NK-92 (cell line): ENCODE data around the gene INKA1.
A peak's percentile ranks its signal among the peaks of the same experiment; 100 is the strongest.
"Not testable (repeated sequence)": the region's sequence is repeated elsewhere in the genome, so short reads cannot be mapped to it uniquely, and the experiment has no call there.

Experiments used
- DNase-seq: peaks from one replicate; lab custom pipeline; 2025; ENCODE audit not compliant: unreplicated experiment; lab: John Stamatoyannopoulos, UW

INKA1 gene

DNA sequence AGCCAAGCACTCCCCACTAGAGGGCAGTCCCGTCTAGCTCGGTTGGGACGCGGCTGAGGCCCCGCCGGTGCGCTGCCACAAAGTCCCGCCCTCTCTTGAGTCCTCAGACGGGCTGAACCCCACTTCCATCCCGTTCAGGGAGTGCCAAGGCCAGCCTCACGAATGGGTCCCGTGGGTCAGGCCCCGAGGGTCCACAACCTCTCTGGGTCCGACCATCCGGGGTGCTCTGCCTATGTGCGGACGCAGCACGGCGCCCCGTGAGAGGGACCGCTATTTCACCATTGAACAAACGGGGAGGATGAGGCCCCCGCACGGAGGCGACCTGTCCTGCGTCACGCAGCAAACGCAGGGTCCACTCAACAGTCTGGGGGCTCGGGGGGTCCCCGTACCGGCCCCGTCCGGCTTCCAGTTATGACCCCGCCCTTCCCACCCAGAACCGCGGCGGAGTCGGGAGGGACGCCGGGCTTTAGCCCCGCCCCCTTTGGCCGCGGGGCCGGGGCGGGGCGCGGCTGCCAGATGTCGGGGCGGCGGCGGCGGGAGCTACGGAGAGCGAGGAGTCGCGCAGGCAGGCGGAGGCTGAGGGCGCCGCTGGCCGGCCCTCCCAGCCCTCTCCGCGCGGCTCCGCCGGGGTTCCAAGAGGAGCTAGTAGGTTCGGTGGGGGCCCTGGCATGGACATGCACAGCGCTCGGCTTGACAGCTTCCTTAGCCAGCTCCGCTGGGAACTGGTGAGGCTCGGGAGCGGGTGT, at the start of gene INKA1:
INKA1 (plus strand) TSS at position 543 of the 746 bp plus-strand sequence; CDS start at position 675, 132 bp downstream.
- peak; percentile 5 for DNase-seq

DNA sequence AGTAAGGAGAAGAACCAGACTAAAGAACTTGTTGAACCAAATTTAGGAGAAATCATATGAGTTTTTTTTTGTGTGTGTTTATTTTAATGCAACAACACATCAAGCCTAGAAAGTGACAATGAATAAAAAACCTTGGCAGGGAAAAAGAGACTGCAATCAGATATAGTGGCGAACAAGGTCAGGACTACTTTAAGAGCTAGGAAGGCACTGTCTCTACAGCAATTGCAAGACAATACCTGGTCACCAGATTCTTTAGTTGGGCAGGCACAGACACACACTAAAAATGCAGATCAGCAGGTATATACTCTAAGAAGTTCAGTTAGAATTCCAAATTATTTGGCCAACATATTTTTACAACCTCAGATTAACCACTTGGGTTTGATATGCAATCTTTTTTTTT, 48.5 kb upstream of the INKA1 start:
- no peak for DNase-seq

DNA sequence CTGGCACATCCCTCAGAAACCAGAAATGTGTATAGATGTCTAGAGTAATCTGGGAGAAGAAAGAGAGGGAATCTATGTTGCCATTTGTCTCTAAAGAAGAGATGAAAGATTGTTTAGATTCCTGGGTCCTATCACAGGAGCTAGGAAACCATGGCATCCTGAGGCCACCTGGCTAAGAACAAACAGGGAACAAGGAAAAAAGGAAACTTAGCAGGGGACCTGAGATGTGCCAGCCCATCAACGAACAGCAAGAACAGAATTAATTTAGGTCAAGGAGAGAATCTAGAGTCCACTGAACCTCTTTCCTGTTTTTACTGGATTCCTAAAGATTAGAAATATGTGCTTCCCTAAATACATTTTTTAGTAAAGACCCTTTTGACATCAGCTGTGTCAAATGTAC, 47.0 kb upstream of the INKA1 start:
- DNase-seq, result no peak

DNA sequence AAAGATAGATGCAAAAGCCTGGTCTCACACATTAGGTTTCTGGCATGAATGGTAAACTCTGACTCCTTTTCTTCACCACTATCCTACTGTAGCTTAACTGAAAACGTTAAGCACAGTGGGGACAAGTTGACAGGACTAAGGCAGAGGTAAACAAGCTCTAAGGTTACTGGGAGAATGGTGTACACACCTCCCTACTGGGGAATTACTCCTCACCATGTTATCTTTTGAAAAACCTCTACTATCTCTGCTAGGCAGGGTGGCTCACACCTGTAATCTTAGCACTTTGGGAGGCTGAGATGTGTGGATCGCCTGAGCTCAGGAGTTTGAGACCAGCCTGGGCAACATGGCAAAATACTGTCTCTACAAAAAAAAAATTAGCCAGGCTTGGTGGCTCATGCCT, 45.9 kb upstream of the INKA1 start:
- no peak for DNase-seq

DNA sequence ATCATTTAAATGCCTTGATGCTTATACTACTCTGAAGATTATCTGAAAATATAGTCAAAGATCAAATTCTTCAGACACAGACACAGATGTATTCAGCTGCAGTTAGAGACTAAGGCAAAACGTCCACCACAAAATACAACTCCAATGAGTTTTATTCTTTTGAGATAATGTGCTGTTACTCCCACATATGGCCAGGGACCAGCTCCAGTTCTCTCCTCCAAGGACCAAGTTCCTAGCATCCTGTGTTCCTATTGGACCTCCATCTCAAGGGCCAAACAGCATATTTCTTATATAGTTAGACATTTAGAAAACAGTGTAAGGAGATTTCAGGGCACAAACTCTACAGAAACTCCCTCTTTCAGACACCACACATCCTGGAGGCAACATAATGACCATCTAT, 43.8 kb upstream of the INKA1 start:
- DNase-seq, result no peak

DNA sequence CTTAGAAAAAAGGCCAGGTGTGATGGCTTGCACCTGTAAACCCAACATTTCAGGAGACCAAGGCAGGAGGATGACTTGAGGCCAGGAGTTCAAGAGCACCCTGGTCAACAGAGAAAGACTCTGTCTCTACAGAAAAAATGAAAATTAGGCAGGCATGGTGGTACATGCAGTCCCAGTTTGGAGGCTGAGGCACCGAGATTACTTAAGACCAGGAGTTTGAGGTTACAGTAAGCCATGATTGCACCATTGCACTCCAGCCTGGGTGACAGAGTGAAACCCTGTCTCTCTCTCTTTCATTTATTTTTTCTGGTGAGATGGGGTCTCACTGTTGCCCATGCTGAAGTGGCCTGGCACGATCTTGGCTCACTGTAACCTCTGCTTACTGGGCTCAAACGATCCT, 41.4 kb upstream of the INKA1 start:
- DNase-seq, result no peak

DNA sequence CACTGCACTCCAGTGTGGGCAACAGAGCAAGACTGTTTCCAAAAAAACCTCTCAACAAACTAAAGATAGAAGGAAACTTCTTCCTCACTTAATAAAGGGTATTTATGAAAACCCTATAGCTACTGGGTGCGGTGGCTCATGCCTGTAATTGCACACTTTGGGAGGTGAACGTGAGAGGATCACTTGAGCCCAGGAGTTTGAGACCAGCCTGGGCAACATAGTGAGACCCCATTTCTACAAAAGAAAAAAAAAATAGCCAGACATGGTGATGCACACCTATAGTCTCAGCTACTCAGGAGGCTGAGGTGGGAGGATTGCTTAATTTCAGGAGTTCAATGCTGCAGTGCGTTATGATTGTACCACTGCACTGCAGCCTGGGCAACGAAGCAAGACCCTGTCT, 39.1 kb upstream of the INKA1 start:
- DNase-seq, result no peak

DNA sequence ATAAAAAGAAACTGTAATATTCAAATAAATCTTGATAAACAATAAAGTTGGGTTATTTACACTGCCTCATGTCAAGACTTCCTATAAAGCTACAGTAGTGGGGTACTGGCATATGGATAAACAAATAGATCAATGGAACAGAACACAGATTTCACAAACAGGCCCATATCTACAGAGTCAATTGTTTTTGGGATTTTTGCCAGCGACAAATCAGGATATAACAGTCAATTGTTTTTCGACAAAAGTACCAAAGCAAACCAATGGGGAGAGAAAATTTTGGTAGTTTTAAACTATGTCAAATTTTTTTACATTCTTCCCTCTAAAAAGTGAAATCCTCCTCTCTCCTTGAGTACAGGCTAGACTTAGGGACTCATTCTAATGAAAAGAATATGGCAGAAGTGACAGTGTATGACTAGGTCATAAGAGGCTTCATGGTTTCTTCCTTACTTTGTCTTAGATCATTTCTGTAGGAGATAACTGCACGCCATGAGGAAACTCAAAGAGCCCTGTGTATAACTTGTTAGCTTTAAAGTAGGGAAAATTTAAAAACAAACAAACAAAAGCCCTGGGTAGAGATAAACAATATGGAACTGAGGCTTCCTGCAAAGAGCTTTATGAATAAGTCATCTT, 33.7 kb upstream of the INKA1 start:
- no peak for DNase-seq

DNA sequence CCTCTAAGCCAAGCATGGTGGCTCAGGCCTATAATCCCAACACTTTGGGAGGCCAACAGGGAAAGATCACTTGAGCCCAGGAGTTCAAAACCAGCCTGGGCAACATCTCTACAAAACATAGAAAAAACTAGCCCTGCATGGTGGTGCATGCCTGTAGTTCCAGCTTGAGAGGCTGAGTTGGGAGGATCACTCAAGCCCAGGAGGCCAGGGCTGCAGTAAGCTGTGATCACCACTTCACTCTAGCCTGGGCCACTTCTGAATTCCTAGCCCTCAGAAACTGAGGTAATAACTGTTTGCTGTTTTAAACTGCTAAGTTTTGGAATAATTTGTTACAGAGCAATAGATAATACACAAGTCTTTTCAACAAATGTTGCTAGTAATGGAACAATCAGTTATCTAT, 33.1 kb upstream of the INKA1 start:
- no peak for DNase-seq

DNA sequence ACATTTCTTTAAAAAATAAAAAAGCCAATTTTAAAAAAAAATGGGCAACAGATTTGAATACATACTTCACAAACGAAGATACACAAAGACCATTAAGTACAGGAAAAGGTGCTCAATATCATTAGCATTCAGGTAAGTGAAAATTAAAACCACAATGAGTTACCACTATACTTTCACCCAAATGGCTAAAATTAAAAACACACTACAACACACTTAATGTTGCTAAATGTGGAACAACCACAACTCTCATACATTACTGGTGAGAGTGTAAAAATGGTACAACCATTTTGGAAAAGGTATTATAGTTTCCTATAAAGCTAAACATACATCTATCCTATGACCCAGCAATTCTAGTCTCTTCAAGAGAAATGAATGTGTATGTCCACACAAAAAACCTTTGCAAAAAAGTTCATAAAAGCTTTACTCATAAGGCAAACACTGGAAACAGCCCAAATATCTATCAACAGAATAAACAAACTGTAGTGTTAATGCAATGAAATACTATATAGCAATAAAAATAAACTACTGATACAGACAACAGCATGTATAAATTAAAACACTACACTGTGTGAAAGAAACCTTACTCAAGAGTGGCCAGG, 31.6 kb upstream of the INKA1 start:
- DNase-seq, result no peak

DNA sequence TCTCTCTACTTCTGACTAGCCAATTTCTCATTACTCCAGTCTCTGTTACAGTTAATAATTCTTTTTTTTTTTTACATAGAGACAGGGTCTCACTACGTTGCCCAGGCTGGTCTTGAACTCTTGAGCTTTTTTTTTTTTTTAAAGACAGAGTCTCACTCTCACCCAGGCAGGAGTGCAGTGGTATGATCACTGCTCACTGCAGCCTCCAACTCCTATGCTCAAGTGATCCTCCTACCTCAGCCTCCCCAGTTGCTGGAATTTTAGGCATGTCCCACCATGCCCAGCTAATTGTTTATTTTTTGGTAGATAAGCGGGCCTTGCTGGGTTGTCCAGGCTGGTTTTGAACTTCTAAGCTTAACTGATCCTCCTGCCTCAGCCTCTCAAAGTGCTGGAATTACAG, 30.4 kb upstream of the INKA1 start:
- no peak for DNase-seq

DNA sequence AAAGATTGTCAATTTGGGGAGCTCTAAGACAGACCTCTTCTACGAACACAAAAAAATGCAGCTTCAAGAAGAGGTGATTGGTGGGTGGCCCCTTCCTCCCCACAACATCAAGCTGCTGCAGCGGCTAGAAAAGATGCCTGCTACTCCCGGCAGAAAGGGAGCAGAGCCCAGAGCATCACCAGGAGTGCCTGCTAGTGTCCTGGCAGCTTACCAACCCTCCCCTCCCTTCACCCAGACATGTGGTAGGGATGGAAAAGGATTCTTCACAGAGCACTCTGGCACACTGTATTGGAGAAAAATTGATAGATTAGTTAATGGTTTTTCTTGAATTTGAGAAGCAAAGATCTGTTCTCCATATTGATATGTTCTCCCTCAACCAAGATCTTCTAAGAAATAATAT, 27.5 kb upstream of the INKA1 start:
- DNase-seq, result no peak

DNA sequence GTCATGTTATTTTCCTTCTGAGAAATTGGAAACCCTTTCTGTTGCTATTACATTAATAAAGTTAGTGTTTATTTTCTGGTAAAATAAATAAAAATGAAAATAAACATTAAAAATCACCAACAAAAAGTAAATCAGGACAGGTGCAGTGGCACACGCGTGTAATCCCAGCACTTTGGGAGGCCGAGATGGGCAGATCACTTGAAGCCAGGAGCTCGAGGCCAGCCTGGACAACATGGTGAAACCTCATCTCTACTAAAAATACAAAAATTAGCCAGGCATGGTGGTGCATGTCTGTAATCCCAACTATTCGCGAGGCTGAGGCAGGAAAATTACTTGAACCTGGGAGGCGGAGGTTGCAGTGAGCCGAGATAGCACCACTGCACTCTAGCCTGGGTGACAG, 27.0 kb upstream of the INKA1 start:
- DNase-seq, result not testable (repeated sequence)

DNA sequence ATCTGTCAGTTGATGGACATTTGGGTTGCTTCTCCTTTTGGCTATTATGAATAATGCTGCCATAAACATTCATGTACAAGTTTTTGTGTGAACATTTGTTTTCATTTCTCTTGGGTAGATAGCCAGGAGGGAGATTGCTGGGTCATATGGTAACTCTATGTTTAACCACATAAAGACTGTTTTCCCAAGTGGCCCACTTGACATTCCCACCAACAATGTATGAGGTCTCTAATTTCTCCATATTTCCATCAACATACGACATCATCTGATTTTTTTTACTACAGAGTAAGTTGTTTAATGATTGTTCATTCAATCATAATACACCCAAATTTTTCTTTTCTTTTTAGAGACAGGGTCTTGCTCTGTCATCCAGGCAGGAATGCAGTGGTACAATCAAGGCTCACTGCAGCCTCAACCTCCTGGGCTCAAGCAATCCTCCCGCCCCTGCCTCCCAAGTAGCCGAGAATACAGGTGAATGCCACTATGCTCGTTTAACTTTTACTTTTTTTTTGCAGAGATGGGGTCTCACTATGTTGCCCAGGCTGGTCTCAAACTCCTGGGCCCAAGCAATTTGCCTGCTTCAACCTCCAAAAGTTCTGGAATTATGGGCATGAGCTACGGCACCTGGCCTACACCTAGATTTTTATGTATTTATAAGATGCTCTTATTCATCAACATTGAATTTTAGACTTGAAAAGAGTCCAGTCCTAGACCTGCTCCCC, 23.5 kb upstream of the INKA1 start:
- no peak for DNase-seq

DNA sequence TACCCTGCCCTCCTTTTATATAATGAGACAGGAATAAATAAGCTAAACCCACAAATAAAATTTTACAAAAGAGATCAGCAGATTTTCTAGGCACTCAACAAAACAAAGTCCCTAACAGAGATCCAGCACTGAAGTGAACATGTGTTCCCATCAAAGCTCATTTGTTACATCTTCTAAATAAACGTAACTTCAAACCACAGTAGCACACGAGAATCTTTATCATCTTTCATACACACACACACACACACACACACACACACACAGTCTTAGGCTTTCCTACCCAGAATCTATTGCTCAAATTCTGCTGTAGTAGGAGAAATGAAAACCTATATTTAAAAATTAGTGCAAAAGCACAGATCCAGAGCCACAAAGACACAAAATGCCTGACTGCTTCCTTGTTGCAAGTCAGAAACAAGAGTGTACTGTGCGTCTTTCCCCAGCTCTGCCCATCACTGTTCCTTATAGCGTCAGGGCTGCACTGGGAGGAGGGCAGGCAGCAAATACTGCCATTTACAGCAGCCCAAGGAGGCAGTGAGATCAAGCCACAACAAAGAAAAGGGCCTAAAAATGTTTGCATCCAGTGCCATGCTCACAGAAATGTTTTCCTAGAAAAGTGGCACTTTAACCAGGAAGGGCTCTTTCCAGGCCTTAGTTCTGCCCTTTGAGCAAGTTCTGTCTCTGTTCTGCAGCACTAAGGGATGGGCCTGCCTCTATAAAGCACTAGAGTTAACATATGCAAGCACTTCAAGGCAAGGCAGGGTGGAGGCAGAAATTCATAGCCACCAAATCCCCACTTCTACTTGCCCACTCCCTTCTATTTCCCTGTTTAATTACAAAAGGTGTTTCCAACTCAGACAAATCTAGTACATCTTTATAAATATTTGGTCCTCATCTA, 22.7 kb upstream of the INKA1 start:
- DNase-seq, result no peak

DNA sequence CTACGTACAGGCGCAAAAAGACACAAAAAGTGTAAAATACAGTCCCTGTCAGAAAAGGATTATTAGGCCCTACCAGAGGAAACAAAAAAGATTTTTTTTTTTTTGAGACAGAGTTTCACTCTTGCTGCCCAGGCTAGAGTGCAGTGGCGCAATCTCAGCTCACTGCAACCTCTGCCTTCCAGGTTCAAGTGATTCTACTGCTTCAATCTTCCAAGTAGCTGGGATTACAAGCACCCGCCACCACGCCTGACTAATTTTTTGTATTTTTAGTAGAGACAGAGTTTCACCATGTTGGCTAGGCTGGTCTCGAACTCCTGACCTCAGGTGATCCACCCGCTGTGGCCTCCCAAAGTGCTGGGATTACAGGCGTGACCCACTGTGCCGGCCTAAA, 22.1 kb upstream of the INKA1 start:
- not testable (repeated sequence) for DNase-seq

DNA sequence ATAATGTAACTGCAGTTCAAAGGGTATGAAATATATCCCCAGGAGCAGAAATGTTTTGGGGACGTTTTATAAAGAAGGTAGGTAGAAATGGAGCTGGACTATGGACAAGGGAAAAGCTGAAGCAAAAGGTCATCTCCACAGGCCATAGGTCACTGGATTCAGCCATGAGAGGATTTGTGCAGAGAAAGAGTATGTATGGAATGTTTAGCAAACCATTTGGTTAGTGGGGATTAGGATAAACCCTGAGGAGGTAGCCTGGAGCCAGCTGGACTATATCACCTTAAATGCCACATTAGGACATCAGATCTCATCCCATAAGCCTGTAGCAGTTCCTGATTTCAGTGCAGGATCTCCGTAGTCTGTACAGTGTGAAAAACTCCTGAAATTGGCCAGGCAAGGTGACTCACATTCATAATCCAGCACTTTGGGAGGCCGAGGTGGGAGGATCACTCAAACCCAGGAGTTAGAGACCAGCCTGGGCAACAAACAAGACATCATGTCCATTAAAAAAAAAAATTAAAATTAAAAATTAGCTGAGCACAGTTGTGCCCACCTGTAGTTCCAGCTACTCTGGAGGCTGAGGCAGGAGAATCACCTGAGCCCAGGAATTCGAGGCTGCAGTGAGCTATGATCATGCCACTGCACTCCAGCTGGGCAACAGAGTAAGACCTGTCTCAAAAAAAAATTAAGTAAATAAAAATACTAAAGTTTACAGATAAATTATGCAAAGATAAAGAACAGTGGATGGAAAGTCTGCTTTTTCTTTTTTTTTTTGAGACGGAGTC, 21.5 kb upstream of the INKA1 start:
- DNase-seq, result no peak

DNA sequence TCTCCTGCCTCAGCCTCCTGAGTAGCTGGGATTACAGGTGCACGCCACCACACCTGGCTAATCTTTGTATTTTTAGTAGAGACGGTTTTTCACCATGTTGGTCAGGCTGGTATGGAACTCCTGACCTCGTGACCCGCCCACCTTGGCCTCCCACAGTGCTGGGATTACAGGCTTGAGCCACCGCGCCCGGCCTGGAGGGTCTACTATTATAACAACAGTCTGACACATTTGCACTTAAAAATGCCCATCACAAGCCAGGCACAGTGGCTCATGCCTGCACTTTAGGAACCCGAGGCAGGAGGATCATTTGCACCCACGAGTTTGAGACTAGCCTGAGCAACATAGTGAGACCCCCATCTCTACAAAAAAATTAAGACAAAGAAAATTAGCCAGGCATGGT, 20.8 kb upstream of the INKA1 start:
- DNase-seq, result not testable (repeated sequence)

DNA sequence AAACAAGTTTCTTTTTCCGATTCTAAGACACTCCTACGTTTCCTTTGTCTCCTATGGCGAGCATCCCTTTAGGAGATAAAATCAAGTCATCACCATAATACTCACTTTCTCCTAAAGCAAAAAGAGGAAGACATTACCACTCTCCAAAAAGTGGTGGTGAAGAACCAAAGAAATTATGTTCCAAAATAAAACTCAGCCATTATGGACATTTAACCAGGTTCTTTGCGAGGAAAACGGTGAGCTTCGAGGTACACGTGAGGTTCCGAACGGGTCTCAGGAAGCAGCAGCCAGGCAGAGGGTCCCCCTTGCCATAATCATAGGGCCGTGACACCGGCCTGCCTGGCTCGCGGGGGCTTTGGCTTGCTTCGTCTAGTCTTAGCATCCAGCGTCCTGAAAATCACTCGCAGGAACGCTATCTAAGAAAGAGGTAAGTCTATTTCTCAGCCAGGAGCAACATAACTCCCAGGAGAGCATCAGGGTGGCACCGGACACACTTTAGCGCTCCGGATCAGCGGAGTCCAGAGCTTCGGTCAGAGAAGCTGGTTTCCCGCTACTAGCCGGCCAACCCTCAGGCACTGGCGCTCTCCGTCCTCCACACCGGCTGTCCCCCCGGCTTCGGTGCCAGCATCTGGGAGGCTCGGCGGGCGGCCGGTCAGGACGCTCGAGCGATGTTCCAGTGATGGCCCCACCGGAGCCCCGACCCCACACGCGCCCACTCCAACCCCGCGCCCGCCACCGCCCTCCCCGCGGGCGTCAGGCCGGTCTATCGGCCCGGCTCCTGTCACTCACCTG, 17.3 kb upstream of the INKA1 start:
- no peak for DNase-seq
